ENCODE measurements around the gene MRC2.

MRC2 gene

DNA sequence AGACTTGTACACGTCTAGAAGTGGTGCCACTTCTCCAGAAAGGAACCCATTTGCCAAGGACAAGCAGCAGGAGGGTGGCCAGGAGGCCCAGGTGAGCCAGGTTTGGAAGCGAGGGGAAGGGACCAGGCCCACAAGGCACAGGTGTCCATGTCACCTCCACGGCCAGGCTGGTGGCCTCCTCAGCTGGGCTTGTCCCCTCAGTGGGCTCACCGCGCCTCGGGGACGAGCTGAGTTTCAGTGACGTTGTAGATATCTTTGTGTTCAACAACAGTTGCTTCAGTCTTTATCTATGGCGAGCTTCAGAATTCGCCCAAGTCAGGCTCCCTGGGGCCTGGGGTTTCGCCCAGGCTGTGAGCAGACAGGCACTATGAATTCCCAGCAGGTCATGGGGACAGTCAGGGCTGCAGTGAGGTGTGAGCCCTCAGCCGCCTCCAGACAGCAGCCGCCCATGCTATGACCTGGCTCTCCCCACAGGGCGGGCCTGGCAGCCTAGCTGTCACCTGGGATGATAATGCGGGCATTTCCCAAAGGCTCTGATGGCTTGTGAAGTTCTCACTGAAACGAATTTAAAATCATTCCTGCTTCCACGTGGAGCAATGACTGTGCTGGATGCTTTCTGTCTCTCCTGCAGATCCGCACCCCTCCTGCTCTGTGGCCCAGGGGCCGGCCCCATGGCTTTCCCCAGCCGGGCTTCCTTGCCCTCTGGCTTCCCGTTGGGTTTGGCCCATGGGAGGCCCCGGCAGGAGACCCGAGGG, 89.5 kb downstream of the MRC2 start:
- Mint-ChIP-seq H3K36me3 (ENCODE audit: low read depth) (peaks cover 9% of the 10 kb centered on the region), H3K27ac (no peak overlapping the region), H3K4me1 (peaks cover 56% of the 10 kb centered on the region), H3K4me3 (no peak overlapping the region), H3K9me3 (peaks cover 24% of the 10 kb centered on the region), H3K27me3 (ENCODE audit: low read depth, poor library complexity) (peaks cover 13% of the 10 kb centered on the region)
- TF ChIP-seq, protein P1, sequence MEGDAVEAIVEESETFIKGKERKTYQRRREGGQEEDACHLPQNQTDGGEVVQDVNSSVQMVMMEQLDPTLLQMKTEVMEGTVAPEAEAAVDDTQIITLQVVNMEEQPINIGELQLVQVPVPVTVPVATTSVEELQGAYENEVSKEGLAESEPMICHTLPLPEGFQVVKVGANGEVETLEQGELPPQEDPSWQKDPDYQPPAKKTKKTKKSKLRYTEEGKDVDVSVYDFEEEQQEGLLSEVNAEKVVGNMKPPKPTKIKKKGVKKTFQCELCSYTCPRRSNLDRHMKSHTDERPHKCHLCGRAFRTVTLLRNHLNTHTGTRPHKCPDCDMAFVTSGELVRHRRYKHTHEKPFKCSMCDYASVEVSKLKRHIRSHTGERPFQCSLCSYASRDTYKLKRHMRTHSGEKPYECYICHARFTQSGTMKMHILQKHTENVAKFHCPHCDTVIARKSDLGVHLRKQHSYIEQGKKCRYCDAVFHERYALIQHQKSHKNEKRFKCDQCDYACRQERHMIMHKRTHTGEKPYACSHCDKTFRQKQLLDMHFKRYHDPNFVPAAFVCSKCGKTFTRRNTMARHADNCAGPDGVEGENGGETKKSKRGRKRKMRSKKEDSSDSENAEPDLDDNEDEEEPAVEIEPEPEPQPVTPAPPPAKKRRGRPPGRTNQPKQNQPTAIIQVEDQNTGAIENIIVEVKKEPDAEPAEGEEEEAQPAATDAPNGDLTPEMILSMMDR (IDR thresholded peaks at IDR 0.05), result no peak
- no peak for DNase-seq

- Mint-ChIP-seq H3K27ac (peak overlapping the region; percentile 19), H3K4me1 (peaks cover 50% of the 10 kb centered on the region), H3K4me3 (no peak overlapping the region), H3K9me3 (peaks cover 24% of the 10 kb centered on the region), H3K27me3 (ENCODE audit: low read depth, poor library complexity) (peaks cover 13% of the 10 kb centered on the region), H3K36me3 (ENCODE audit: low read depth) (peaks cover 9% of the 10 kb centered on the region)
- TF ChIP-seq, protein P1 (IDR thresholded peaks at IDR 0.05), result no peak
- DNase-seq, result no peak
Measured at GRCh38 chr17:62717589-62717855, 90.1 kb downstream of the MRC2 start.

GRCh38 chr17:62717889-62718288, 90.4 kb downstream of the MRC2 start:
- DNase-seq, result no peak
- Mint-ChIP-seq H3K9me3 (peaks cover 24% of the 10 kb centered on the region), H3K27ac (peak overlapping the region; percentile 19), H3K4me1 (peaks cover 47% of the 10 kb centered on the region), H3K4me3 (no peak overlapping the region), H3K27me3 (ENCODE audit: low read depth, poor library complexity) (peaks cover 13% of the 10 kb centered on the region), H3K36me3 (ENCODE audit: low read depth) (peaks cover 9% of the 10 kb centered on the region)
- TF ChIP-seq, protein P1 (IDR thresholded peaks at IDR 0.05), result no peak

DNA sequence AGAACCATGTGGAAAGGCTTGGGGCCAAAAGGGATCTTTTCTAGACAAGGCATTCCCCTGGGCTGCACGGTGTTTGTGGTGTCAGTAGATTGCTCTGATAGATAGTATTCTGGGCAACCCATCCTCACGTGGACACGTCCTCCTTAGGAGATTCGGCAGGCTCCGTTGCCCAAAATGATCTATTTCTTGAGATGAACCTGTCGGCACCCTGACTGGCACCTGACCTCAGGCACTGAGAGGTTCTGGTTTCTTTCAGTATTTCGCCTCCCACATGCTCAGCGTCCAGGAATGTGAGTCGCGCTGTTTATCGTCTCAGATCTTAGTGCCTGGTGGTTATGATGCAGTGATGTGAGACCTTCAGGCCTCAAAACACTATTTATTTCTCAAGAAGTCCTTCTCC, 91.0 kb downstream of the MRC2 start:
- H3K4me1 Mint-ChIP-seq, result peaks cover 46% of the 10 kb centered on the region
- H3K36me3 Mint-ChIP-seq (ENCODE audit: low read depth), result peaks cover 9% of the 10 kb centered on the region
- DNase-seq, result no peak
- H3K9me3 Mint-ChIP-seq, result peaks cover 24% of the 10 kb centered on the region
- H3K27ac Mint-ChIP-seq, result no peak overlapping the region
- no peak overlapping the region for H3K4me3 Mint-ChIP-seq
- TF ChIP-seq, protein P1 (IDR thresholded peaks at IDR 0.05), result no peak
- peaks cover 13% of the 10 kb centered on the region for H3K27me3 Mint-ChIP-seq (ENCODE audit: low read depth, poor library complexity)

- Mint-ChIP-seq H3K27me3 (ENCODE audit: low read depth, poor library complexity) (peaks cover 13% of the 10 kb centered on the region), H3K9me3 (peaks cover 24% of the 10 kb centered on the region), H3K4me3 (no peak overlapping the region), H3K27ac (no peak overlapping the region), H3K4me1 (peaks cover 46% of the 10 kb centered on the region), H3K36me3 (ENCODE audit: low read depth) (peaks cover 9% of the 10 kb centered on the region)
- TF ChIP-seq, protein P1 (IDR thresholded peaks at IDR 0.05), result no peak
- no peak for DNase-seq
Measured at GRCh38 chr17:62719586-62719985, 92.1 kb downstream of the MRC2 start.

Measured in nephron progenitor cell (in vitro differentiated cells).